NB4 (cell line): ENCODE results near the gene CNGA2.
"Not testable (repeated sequence)": the region's sequence is repeated elsewhere in the genome, so short reads cannot be mapped to it uniquely, and the experiment has no call there.

Experiments used
- DNase-seq: peaks from one replicate; pipeline ENCODE4 v3.0.0; 2010; ENCODE audit warnings: low read depth
- H3K4me3 ChIP-seq: one replicate; pipeline ENCODE4 v1.5.1; 2011; ENCODE audit warnings: mild to moderate bottlenecking, low read depth, low read length, moderate library complexity
- MYC ChIP-seq: IDR thresholded peaks from 2 replicates; pipeline ENCODE4 v1.6.1; 2011; ENCODE audit warnings: low read depth, low read length
- POLR2A ChIP-seq: IDR thresholded peaks from 2 replicates; pipeline ENCODE4 v1.6.1; 2011; ENCODE audit warnings: mild to moderate bottlenecking; ENCODE audit not compliant: insufficient read length; ENCODE audit errors: extremely low read depth
- TF ChIP-seq, protein P1 (sequence below): IDR thresholded peaks from 2 replicates; pipeline ENCODE4 v1.6.1; 2011; ENCODE audit warnings: low read depth, low read length
- TF ChIP-seq, protein P2 (sequence below): IDR thresholded peaks from one replicate; pipeline ENCODE4 v1.5.1; 2012; ENCODE audit warnings: low read depth, low read length

CNGA2 gene

DNA sequence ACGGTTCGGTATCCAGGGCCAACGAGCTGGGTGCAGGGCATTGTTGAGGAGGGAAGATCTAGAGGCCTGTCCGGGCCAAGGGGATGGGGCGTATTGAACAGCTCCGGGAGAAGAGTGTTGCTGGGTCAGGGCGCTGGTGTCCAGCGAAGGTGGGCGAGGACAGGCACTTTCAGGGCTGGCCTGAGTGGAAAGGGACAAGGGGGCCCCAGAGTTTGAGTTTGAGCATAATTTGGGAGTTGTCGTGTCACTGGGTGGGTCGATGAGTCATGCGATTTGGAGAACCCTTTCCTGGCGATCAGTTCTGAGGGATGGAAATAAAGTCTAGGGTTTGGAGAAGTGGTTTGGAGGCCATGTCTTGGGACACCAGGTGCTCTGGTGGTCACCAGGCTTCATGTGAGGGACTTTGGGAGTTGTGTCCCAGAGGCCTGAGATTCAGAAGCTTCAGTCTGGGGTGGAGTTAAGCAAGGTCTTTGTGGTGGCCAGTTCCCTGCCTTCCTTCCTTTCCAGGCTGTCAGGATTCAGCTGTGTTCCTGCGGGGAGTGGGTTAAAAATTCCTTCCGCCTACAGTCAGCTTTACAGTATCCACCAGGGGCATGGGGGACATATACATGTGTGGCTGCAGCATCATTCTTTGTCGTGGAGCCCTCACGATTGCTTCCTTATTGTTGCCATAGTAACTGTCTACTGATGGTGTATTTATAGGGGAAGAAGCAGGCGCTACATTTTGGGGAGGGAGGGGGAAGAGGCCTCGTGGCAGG lies 38.8 kb upstream of the CNGA2 start:
- no peak for TF ChIP-seq POLR2A
- TF ChIP-seq, protein P1, sequence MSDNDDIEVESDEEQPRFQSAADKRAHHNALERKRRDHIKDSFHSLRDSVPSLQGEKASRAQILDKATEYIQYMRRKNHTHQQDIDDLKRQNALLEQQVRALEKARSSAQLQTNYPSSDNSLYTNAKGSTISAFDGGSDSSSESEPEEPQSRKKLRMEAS: no peak
- TF ChIP-seq, protein P2, sequence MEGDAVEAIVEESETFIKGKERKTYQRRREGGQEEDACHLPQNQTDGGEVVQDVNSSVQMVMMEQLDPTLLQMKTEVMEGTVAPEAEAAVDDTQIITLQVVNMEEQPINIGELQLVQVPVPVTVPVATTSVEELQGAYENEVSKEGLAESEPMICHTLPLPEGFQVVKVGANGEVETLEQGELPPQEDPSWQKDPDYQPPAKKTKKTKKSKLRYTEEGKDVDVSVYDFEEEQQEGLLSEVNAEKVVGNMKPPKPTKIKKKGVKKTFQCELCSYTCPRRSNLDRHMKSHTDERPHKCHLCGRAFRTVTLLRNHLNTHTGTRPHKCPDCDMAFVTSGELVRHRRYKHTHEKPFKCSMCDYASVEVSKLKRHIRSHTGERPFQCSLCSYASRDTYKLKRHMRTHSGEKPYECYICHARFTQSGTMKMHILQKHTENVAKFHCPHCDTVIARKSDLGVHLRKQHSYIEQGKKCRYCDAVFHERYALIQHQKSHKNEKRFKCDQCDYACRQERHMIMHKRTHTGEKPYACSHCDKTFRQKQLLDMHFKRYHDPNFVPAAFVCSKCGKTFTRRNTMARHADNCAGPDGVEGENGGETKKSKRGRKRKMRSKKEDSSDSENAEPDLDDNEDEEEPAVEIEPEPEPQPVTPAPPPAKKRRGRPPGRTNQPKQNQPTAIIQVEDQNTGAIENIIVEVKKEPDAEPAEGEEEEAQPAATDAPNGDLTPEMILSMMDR: no peak
- H3K4me3 ChIP-seq: no peak overlapping the region
- DNase-seq: no peak

DNA sequence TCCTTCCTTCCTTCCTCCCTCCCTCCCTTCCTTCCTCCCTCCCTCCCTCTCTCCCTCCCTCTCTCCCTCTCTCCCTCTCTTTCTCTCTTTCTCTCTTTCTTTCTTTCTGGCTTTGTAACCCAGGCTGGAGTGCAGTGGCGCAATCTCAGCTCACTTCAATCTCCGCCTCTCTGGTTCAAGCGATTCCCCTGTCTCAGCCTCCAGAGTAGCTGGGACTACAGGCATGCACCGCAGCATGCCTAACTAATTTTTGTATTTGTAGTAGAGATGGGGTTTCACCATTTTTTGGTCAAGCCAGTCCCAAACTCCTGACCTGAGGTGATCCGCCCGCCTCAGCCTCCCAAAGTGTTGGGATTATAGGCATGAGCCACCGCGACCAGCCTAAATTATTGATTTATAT lies 37.5 kb upstream of the CNGA2 start:
- DNase-seq, H3K4me3 ChIP-seq: not testable (repeated sequence)

DNA sequence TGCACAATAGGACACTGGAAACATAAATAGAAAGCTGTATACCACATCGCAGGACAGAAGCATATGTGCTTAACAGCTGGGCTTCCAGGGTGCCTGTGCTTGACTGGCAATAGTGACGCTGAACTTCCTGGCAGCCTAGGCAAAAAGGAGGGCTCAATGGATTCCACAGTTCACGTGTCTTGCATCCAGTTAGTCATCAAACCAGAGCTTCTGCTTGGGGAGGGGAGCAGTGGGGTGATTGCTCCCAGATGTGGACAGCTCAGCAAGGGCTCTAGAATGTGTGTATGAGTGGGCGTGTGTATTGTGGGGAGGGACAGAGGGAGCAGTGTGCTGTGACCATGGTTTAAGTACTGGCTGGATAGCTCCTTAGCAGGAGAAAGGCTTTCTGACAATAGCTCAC lies 37.0 kb upstream of the CNGA2 start:
- TF ChIP-seq POLR2A (no peak), MYC (no peak)
- TF ChIP-seq, protein P2: no peak
- TF ChIP-seq, protein P1: no peak
- no peak for DNase-seq
- H3K4me3 ChIP-seq: no peak overlapping the region

DNA sequence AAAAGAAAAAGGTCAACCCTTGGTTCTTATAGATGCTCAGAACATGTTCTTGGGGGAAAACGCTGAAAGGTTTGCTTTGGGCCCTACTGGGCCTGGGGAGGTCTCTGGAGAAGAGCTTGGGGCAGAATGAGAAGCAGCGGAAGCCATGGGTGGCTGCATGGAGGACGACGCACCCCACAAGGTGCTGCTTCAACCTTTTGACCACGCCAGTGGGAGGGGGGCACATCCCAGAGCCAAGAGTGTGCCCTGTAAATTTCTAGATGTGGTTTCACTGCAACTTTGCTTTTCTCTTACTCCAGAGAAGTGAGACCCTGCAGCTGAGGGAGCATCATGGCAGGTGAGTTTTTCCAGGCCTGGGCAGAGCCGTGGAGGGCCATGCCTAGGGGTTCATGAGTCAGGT lies 36.1 kb upstream of the CNGA2 start:
- no peak for DNase-seq
- no peak for TF ChIP-seq POLR2A
- TF ChIP-seq, protein P1: no peak
- H3K4me3 ChIP-seq: no peak overlapping the region

DNA sequence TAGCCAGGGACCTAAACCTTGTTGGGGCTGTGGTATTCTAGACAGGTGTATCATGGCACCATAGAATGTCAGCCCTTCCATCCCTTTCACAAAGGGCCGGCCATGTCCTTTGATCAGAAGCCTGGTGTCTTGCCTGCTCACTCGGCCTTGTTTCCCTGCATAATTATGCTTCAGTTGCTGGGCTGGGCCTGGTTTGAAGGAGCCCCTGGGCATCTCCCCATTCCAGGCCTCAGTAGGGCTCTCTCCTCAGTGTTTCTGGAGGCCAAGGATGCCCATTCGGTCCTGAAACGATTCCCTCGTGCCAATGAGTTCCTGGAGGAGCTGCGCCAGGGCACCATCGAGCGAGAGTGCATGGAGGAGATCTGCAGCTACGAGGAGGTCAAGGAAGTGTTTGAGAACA lies 34.8 kb upstream of the CNGA2 start:
- TF ChIP-seq MYC: no peak
- TF ChIP-seq, protein P1: no peak
- TF ChIP-seq, protein P2: no peak
- no peak for TF ChIP-seq POLR2A
- no peak overlapping the region for H3K4me3 ChIP-seq
- no peak for DNase-seq

DNA sequence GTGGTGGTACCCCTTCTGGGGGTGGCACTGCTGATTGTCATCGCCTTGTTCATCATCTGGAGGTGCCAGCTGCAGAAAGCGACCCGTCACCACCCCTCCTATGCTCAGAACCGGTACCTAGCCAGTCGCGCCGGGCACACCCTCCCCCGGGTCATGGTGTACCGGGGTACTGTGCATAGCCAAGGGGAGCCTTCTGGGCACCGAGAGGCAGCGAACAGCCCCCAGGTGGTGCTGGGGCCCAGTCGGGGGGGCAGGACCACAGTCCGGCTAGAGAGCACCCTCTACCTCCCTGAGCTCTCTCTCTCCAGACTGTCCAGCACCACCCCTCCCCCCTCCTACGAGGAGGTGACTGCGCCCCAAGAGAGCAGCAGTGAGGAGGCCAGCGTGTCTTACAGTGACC lies 34.0 kb upstream of the CNGA2 start:
- TF ChIP-seq POLR2A (no peak), MYC (no peak)
- TF ChIP-seq, protein P1: no peak
- TF ChIP-seq, protein P2: no peak
- no peak for DNase-seq
- no peak overlapping the region for H3K4me3 ChIP-seq

DNA sequence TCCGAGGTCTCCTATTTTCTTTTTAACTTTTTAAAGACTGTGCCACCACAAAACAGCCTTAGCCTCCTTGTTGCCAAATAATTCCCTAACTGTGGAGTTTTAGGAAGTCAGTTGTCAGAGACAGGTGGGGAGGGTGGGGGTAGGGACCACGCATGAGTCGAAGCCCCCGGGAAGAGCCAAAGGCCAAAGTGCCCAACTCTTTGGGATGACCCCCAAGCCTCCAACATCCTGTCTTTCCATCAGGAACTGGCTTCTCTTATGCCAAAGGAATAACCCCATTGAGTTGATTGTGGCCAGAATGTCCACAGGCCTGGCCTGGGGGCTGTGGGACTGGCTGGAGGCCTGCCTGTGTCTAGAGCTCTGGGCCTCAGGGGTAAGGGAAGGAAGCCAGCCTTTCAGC lies 33.5 kb upstream of the CNGA2 start:
- DNase-seq: no peak
- TF ChIP-seq, protein P1: no peak
- TF ChIP-seq POLR2A: no peak
- TF ChIP-seq, protein P2: no peak
- TF ChIP-seq MYC: no peak
- H3K4me3 ChIP-seq: no peak overlapping the region
